ENCODE data around the gene RNF157. TPM values are rescaled to one million over a fixed set of nuclear protein-coding genes. Genes with fewer than 3 reads are reported as not detected.

Gene RNF157
- total and polyA plus RNA-seq, 2 of the 13 experiments (the other 11 are each of a cell fraction or from before 2014, with no cell fraction given): 0.44 to 1.5 TPM

GRCh38 chr17:76182016-76182764 lies 58.1 kb downstream of the RNF157 start (continued):
- TF ChIP-seq HMGXB4 (CRISPR knock-in tag; IDR thresholded peaks at IDR 0.05; ENCODE audit: borderline replicate concordance in 1 of 2, low read depth in 1 of 2) (peak; percentile 68 to 85; a peak in 3 of 4 replicates), ZSCAN25 (CRISPR knock-in tag; IDR thresholded peaks at IDR 0.05) (peak; percentile 78), ZNF205 (CRISPR knock-in tag; IDR thresholded peaks at IDR 0.05) (peak; percentile 72; the same call in 1 of the 2 replicates), EP300 (IDR thresholded peaks at IDR 0.05; ENCODE audit: low read depth in 2 of 2, low read length in 2 of 2) (peak in 1 of 2 experiments; percentile 21; a peak in 1 of 4 replicates), EP300 (CRISPR knock-in tag; IDR thresholded peaks at IDR 0.05; ENCODE audit: borderline replicate concordance) (no peak; the same call in 1 of the 2 replicates), ATF2 (CRISPR knock-in tag; IDR thresholded peaks at IDR 0.05) (peak; percentile 82), ASH2L (IDR thresholded peaks at IDR 0.05; ENCODE audit: insufficient read length, low read depth, low read length) (peak; percentile 44), KLF16 (CRISPR knock-in tag; IDR thresholded peaks at IDR 0.05) (peak in 1 of 2 experiments; percentile 81; a peak in 2 of 4 replicates), GPBP1L1 (CRISPR knock-in tag; IDR thresholded peaks at IDR 0.05) (no peak), RBFOX2 (IDR thresholded peaks at IDR 0.05; ENCODE audit: low read depth, low read length) (no peak), ZBTB26 (CRISPR knock-in tag; IDR thresholded peaks at IDR 0.05; ENCODE audit: borderline replicate concordance) (0 out of 2 replicates have a peak, but pooled peaks have one; percentile 72), RARA (CRISPR knock-in tag; IDR thresholded peaks at IDR 0.05) (peak; percentile 59), ZNF263 (CRISPR knock-in tag; IDR thresholded peaks at IDR 0.05) (peak; percentile 21; the same call in 1 of the 2 replicates), AHR (CRISPR knock-in tag; IDR thresholded peaks at IDR 0.05) (peak; percentile 77; the same call in 1 of the 2 replicates), ARNT2 (CRISPR knock-in tag; IDR thresholded peaks at IDR 0.05; ENCODE audit: low read depth) (no peak), ZNF44 (CRISPR knock-in tag; IDR thresholded peaks at IDR 0.05) (peak; percentile 65; the same call in 1 of the 2 replicates), ATF6 (CRISPR knock-in tag; conservative IDR thresholded peaks at IDR 0.05) (no peak), ZNF143 (CRISPR knock-in tag; IDR thresholded peaks at IDR 0.05) (no peak), LCORL (IDR thresholded peaks at IDR 0.05) (no peak), LCORL (CRISPR knock-in tag; IDR thresholded peaks at IDR 0.05) (peak; percentile 88), KDM1A (CRISPR knock-in tag; IDR thresholded peaks at IDR 0.05) (peak; percentile 83; the same call in 1 of the 2 replicates)
